Smooth muscle cell (in vitro differentiated cells): ENCODE results near the gene TMA7. TPM values are rescaled to one million over a fixed set of nuclear protein-coding genes. Genes with fewer than 3 reads are reported as not detected.
"Not testable (repeated sequence)": the region's sequence is repeated elsewhere in the genome, so short reads cannot be mapped to it uniquely, and the experiment has no call there.

Source experiments
- DNase-seq: peaks from one replicate; lab custom pipeline; 2025; ENCODE audit not compliant: unreplicated experiment; lab: John Stamatoyannopoulos, UW
- H2AFZ ChIP-seq: fragments of 200-600 bp; sonication (generic); 2 replicates; pipeline ENCODE4 v1.6.0; 2016; ENCODE audit warnings: antibody characterized with exemption, low read depth, mild to moderate bottlenecking
- H3F3A ChIP-seq: fragments of 200-600 bp; sonication (generic); 2 replicates; pipeline ENCODE4 v1.6.0; 2017; ENCODE audit warnings: antibody characterized with exemption, low read depth
- H3K27ac ChIP-seq: fragments of 200-600 bp; sonication (generic); 2 replicates; pipeline ENCODE4 v1.5.1; 2016; ENCODE audit warnings: low read depth, mild to moderate bottlenecking
- H3K27me3 ChIP-seq: fragments of 200-600 bp; sonication (generic); 2 replicates; pipeline ENCODE4 v1.6.1; 2016; ENCODE audit warnings: low read depth, mild to moderate bottlenecking
- H3K36me3 ChIP-seq: fragments of 200-600 bp; sonication (generic); 2 replicates; pipeline ENCODE4 v1.5.1; 2016; ENCODE audit warnings: low read depth
- H3K4me1 ChIP-seq: fragments of 200-600 bp; sonication (generic); 2 replicates; pipeline ENCODE4 v1.5.1; 2016; ENCODE audit warnings: low read depth
- H3K4me2 ChIP-seq: fragments of 200-600 bp; sonication (generic); 2 replicates; pipeline ENCODE4 v1.6.0; 2016; ENCODE audit warnings: mild to moderate bottlenecking
- H3K4me3 ChIP-seq: fragments of 200-600 bp; sonication (generic); 2 replicates; pipeline ENCODE4 v1.5.1; 2016; ENCODE audit warnings: mild to moderate bottlenecking
- H3K79me2 ChIP-seq: fragments of 200-600 bp; sonication (generic); 2 replicates; pipeline ENCODE4 v1.6.0; 2016; ENCODE audit warnings: low read depth, mild to moderate bottlenecking
- H3K9ac ChIP-seq: fragments of 200-600 bp; sonication (generic); 2 replicates; pipeline ENCODE4 v1.6.0; 2016; ENCODE audit warnings: low read depth
- H3K9me3 ChIP-seq: fragments of 200-600 bp; sonication (generic); replicated peaks from 2 replicates; pipeline ENCODE4 v1.5.1; 2016; ENCODE audit warnings: low read depth
- H4K20me1 ChIP-seq: fragments of 200-600 bp; sonication (generic); 2 replicates; pipeline ENCODE4 v1.6.0; 2016; ENCODE audit warnings: low read depth
- WGBS: methylation state at CpG from one replicate; pipeline ENCODE4 v1.1.7; 2016; ENCODE audit warnings: low lambda C conversion rate; 5-methylcytosine and 5-hydroxymethylcytosine counted together
- polyA plus RNA-seq: library from polyadenylated mRNA; unstranded; fragments of >200 nt; fragmentation: Nextera tagmentation; extraction: Ambion mirVana; gene quantifications from 2 replicates; pipeline ENCODE4 v1.2.1, GENCODE V29; 2016
- total RNA-seq: library from RNA; depleted of rRNA; stranded (reverse); fragments of >200 nt; gene quantifications from 2 replicates; pipeline ENCODE4 v1.2.3, GENCODE V29; 2014
- TF ChIP-seq, protein P1 (sequence below): fragments of 200-600 bp; sonication (generic); IDR thresholded peaks from 2 replicates; pipeline ENCODE4 v1.5.1; 2017; ENCODE audit warnings: borderline replicate concordance, mild to moderate bottlenecking, antibody characterized with exemption; ENCODE audit not compliant: insufficient read depth, poor library complexity, severe bottlenecking

Gene TMA7
- total and polyA plus RNA-seq, 2 experiments from 2014 or later, result 343 to 491 TPM

- Histone ChIP-seq H3K9me3 (no peaks in the 10 kb centered on the region), H4K20me1 (no peaks in the 10 kb centered on the region), H3K79me2 (peaks cover 29% of the 10 kb centered on the region), H3K27me3 (no peaks in the 10 kb centered on the region), H3K36me3 (no peaks in the 10 kb centered on the region), H3K4me2 (peak overlapping the region; percentile 90), H3K9ac (peak overlapping the region; percentile 83), H3F3A (peaks cover 7% of the 10 kb centered on the region), H3K4me1 (peaks cover 31% of the 10 kb centered on the region), H2AFZ (peak overlapping the region; percentile 40), H3K27ac (peak overlapping the region; percentile 82), H3K4me3 (peak overlapping the region; percentile 57)
- TF ChIP-seq, protein P1, sequence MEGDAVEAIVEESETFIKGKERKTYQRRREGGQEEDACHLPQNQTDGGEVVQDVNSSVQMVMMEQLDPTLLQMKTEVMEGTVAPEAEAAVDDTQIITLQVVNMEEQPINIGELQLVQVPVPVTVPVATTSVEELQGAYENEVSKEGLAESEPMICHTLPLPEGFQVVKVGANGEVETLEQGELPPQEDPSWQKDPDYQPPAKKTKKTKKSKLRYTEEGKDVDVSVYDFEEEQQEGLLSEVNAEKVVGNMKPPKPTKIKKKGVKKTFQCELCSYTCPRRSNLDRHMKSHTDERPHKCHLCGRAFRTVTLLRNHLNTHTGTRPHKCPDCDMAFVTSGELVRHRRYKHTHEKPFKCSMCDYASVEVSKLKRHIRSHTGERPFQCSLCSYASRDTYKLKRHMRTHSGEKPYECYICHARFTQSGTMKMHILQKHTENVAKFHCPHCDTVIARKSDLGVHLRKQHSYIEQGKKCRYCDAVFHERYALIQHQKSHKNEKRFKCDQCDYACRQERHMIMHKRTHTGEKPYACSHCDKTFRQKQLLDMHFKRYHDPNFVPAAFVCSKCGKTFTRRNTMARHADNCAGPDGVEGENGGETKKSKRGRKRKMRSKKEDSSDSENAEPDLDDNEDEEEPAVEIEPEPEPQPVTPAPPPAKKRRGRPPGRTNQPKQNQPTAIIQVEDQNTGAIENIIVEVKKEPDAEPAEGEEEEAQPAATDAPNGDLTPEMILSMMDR, result peak; percentile 30
- DNase-seq, result peak; percentile 61
- 6% methylated on average over 17 of the region's 17 CpGs for WGBS
These were observed 33.0 kb downstream of the TMA7 start for GRCh38 chr3:48472923-48473616.

DNA sequence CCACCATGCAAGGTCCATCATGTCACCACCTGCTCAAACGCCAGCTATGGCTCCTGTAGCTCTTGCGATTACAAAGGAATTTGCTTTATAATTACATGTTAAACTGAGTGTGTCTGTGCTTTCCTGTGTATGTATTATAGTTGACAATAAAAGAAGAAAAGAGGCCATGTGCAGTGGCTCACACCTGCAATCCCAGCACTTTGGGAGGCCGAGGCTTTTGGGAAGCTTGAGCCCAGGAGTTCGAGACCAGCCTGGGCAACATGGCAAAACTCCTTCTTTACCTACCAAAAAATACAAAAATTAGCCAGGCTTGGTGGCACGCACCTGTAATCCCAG is 33.5 kb downstream of the TMA7 start:
- TF ChIP-seq, protein P1, result no peak
- H3K9ac ChIP-seq, result peak overlapping the region; percentile 83
- DNase-seq, result no peak

GRCh38 chr3:48474031-48474430 is 34.0 kb downstream of the TMA7 start:
- H2AFZ ChIP-seq, H3K9me3 ChIP-seq, H3K4me2 ChIP-seq, H3K27me3 ChIP-seq, H4K20me1 ChIP-seq, H3F3A ChIP-seq, H3K9ac ChIP-seq, H3K4me3 ChIP-seq, DNase-seq, H3K36me3 ChIP-seq, H3K27ac ChIP-seq: not testable (repeated sequence)
- WGBS, result 78% methylated on average over 4 of the region's 4 CpGs
- Histone ChIP-seq H3K79me2 (peaks cover 29% of the 10 kb centered on the region), H3K4me1 (peaks cover 31% of the 10 kb centered on the region)

More for the DNA sequence above, 33.5 kb downstream of the TMA7 start:
- peak overlapping the region; percentile 90 for H3K4me2 ChIP-seq
- no peaks in the 10 kb centered on the region for H3K27me3 ChIP-seq
- peaks cover 29% of the 10 kb centered on the region for H3K79me2 ChIP-seq
- H3F3A ChIP-seq, result peaks cover 7% of the 10 kb centered on the region
- no peak overlapping the region for H2AFZ ChIP-seq
- H3K4me3 ChIP-seq, result peak overlapping the region; percentile 57
- no peaks in the 10 kb centered on the region for H3K9me3 ChIP-seq
- WGBS, result 71% methylated on average over 5 of the region's 5 CpGs
- H3K4me1 ChIP-seq, result peaks cover 31% of the 10 kb centered on the region
- peak overlapping the region; percentile 82 for H3K27ac ChIP-seq
- H3K36me3 ChIP-seq, result no peaks in the 10 kb centered on the region
- H4K20me1 ChIP-seq, result no peaks in the 10 kb centered on the region

DNA sequence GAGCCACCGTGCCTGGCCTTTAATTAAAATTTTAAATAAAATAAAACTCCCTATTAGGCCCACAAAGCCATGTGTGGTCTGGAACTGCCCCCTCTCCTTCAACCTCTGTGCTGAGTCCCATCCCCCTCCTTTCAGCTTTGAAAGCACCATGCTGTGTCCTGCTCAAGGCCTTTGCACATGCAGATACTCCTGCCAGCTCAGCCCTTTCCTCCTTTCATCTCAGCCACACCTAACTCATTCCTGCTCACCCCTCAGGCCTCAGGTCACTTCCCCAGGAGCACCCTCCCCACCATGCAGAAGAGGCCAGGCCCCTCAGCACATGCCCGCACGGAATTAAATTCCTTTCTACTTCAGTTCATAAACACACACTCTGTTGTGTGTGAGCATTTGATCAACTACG is 34.6 kb downstream of the TMA7 start:
- TF ChIP-seq, protein P1, result no peak
- Histone ChIP-seq H3K4me3 (no peak overlapping the region), H4K20me1 (no peaks in the 10 kb centered on the region), H3K79me2 (peaks cover 29% of the 10 kb centered on the region), H3K4me1 (peaks cover 31% of the 10 kb centered on the region), H3K4me2 (no peak overlapping the region), H3K36me3 (no peaks in the 10 kb centered on the region), H2AFZ (no peak overlapping the region), H3K9ac (no peak overlapping the region), H3K27me3 (no peaks in the 10 kb centered on the region), H3F3A (peaks cover 7% of the 10 kb centered on the region), H3K27ac (no peak overlapping the region), H3K9me3 (no peaks in the 10 kb centered on the region)
- WGBS, result 55% methylated on average over 4 of the region's 4 CpGs
- DNase-seq, result no peak
